ENCODE data around the gene SPATA46. TPM values are rescaled to one million over a fixed set of nuclear protein-coding genes. Genes with fewer than 3 reads are reported as not detected.

The SPATA46 gene
- total and polyA plus RNA-seq, 2 of the 8 experiments (the other 6 are each of a cell fraction or from before 2014, with no cell fraction given) = not detected

GRCh38 chr1:162422662-162423375, 46.2 kb upstream of the SPATA46 start:
- no peak overlapping the region for H4K5ac ChIP-seq (ENCODE audit: insufficient read length, low read depth, low read length)
- CTCF ChIA-PET (ENCODE audit: partially characterized antibody) = interaction anchor here (0.9 kb wide), 1 partner anchor 519 kb away, joined by 3 read pairs; no protein-coding TSS in a partner anchor
- POLR2A ChIA-PET (ENCODE audit: partially characterized antibody) = no interaction called here

More at GRCh38 chr1:162422662-162423375, 46.2 kb upstream of the SPATA46 start:
- Histone ChIP-seq H2BK20ac (ENCODE audit: low read length) (no peak overlapping the region), H3K27me3 (replicated peaks in 1 of 4; ENCODE audit: control insufficient read depth in 3 of 4, extremely low read depth in 1 of 4, insufficient read depth in 3 of 4, low read length in 3 of 4) (no peaks in the 10 kb centered on the region), H2AFZ (ENCODE audit: low read length) (no peak overlapping the region), H4K20me1 (replicated peaks in 1 of 2; ENCODE audit: control insufficient read depth in 1 of 2, insufficient read depth in 2 of 2, low read length in 2 of 2) (no peaks in the 10 kb centered on the region), H3K36me3 (ENCODE audit: control insufficient read depth in 2 of 4, insufficient read depth in 4 of 4, low read length in 3 of 4) (no peaks in the 10 kb centered on the region), H2BK12ac (ENCODE audit: low read depth, low read length) (no peak overlapping the region), H4K91ac (replicated peaks; ENCODE audit: insufficient read length, low read length) (no peak overlapping the region), H3K79me2 (ENCODE audit: control insufficient read depth in 1 of 2, insufficient read depth in 2 of 2, low read length in 2 of 2) (no peaks in the 10 kb centered on the region), H3K27ac (ENCODE audit: low read depth, low read length) (no peak overlapping the region), H3K79me1 (ENCODE audit: low read depth, low read length) (no peaks in the 10 kb centered on the region), H3K14ac (ENCODE audit: insufficient read length) (no peak overlapping the region), H3K4me3 (ENCODE audit: extremely low read depth in 1 of 4, insufficient read depth in 2 of 4, low read depth in 3 of 4, low read length in 4 of 4) (no peak overlapping the region), H3K56ac (replicated peaks; ENCODE audit: insufficient read length, low read depth, low read length) (no peak overlapping the region), H3K4ac (replicated peaks; ENCODE audit: insufficient read length, low read depth, low read length) (no peak overlapping the region), H3K18ac (ENCODE audit: extremely low read depth, low read length) (no peak overlapping the region), H3K9ac (replicated peaks in 1 of 4; ENCODE audit: extremely low read depth in 1 of 4, low read depth in 3 of 4, low read length in 3 of 4) (no peak overlapping the region), H3K4me1 (replicated peaks in 1 of 4; ENCODE audit: control insufficient read depth in 3 of 4, insufficient read depth in 4 of 4, low read length in 3 of 4) (no peaks in the 10 kb centered on the region), H3K9me3 (ENCODE audit: insufficient read depth in 2 of 2, low read depth in 1 of 2, low read length in 1 of 2) (no peaks in the 10 kb centered on the region), H2BK15ac (ENCODE audit: low read length) (no peak overlapping the region), H3K4me2 (ENCODE audit: insufficient read depth in 1 of 2, low read depth in 2 of 2, low read length in 2 of 2) (no peak overlapping the region), H2BK120ac (replicated peaks; ENCODE audit: low read depth, low read length) (no peak overlapping the region), H4K8ac (ENCODE audit: extremely low read depth, insufficient read depth, low read length) (no peak overlapping the region), H2AK5ac (ENCODE audit: low read depth, low read length) (no peak overlapping the region), H2BK5ac (ENCODE audit: low read depth, low read length) (no peak overlapping the region), H3K23me2 (ENCODE audit: low read depth, low read length) (no peaks in the 10 kb centered on the region), H3K23ac (ENCODE audit: insufficient read length) (no peak overlapping the region)
- TF ChIP-seq HDAC2 (IDR thresholded peaks at IDR 0.05; ENCODE audit: borderline replicate concordance in 1 of 2, low read depth in 2 of 2, low read length in 2 of 2) (no peak), CBX8 (IDR thresholded peaks at IDR 0.05; ENCODE audit: borderline replicate concordance, low read depth, low read length) (no peak), SAP30 (IDR thresholded peaks at IDR 0.05; ENCODE audit: insufficient read depth, insufficient replicate concordance, low read length) (no peak), NRF1 (IDR thresholded peaks at IDR 0.05; ENCODE audit: low read depth, low read length) (no peak), EP300 (IDR thresholded peaks at IDR 0.05; ENCODE audit: borderline replicate concordance in 1 of 2, low read depth in 2 of 2, low read length in 2 of 2) (no peak)
- DNase-seq (ENCODE audit: low read depth in 1 of 2, low spot score in 2 of 2) = no peak
- no peak for FAIRE-seq
- WGBS, 2 experiments (ENCODE audit: extremely low coverage in 1 of 2, insufficient coverage in 1 of 2, insufficient read length in 1 of 2, insufficient replicate concordance in 2 of 2, low coverage in 1 of 2, low lambda C conversion rate in 2 of 2, missing lambda C conversion rate in 1 of 2) = 96% methylated on average over 10 of the region's 10 CpGs; no CpG with 5 or more reads in 1 of the 2 experiments
